ENCODE results near the gene CD8B2. TPM values are rescaled to one million over a fixed set of nuclear protein-coding genes. Genes with fewer than 3 reads are reported as not detected.

Gene CD8B2
- total and polyA plus RNA-seq, 9 of the 15 experiments (the other 6 are each of a cell fraction or from before 2014, with no cell fraction given) = 0.03 TPM; not detected in 8

DNA sequence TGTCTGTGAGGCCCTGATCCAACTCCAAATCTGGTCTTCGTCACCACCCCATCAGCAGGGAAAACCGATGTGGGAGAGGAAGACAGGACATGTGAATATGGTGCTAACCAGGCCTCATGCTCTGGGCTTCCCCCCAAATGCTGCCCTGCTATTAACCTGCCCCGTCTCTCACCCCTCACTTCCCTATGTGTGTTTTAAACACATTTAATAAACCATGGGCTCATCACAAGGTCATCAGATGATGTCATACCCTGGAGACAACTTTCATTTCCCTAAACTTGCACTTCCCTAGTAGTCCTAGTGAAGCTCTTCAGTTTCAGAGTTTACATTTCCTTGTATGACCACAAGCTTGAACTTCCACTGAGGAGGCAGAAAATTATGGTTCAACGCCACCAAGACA, 49.9 kb downstream of the CD8B2 start:
- H2AFZ ChIP-seq (ENCODE audit: low read depth, low read length) = no peak overlapping the region
- no peaks in the 10 kb centered on the region for H3K9me3 ChIP-seq (replicated peaks; ENCODE audit: control insufficient read depth, insufficient read depth, low read depth, low read length)
- peaks cover 0 to 29% of the 10 kb centered on the region in 2 experiments; a peak in 3 of 5 replicates for H3K27me3 ChIP-seq (ENCODE audit: control insufficient read depth in 2 of 2, insufficient read depth in 2 of 2, low read length in 2 of 2)
- no peak for DNase-seq (ENCODE audit: extremely low read depth in 1 of 4, low spot score in 3 of 4)
- no peaks in the 10 kb centered on the region for H3K4me1 ChIP-seq (replicated peaks in 1 of 2; ENCODE audit: control insufficient read depth in 2 of 2, insufficient read depth in 2 of 2, low read length in 2 of 2)
- no peak for ATAC-seq
- no peak overlapping the region for H3K27ac ChIP-seq (ENCODE audit: extremely low read depth, low read depth, low read length)
- TF ChIP-seq, protein P1, sequence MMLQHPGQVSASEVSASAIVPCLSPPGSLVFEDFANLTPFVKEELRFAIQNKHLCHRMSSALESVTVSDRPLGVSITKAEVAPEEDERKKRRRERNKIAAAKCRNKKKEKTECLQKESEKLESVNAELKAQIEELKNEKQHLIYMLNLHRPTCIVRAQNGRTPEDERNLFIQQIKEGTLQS (IDR thresholded peaks at IDR 0.05) = peak; percentile 35
- TF ChIP-seq, protein P1 (CRISPR knock-in tag; conservative IDR thresholded peaks at IDR 0.05) = no peak
- no peak for TF ChIP-seq HCFC1 (IDR thresholded peaks at IDR 0.05; ENCODE audit: low read depth, low read length)
- ChIA-PET POLR2A (no interaction called here), CTCF (ENCODE audit: low intra/inter-chr PET ratio) (no interaction called here)
- FAIRE-seq = no peak
- H3K9ac ChIP-seq (ENCODE audit: insufficient read depth in 1 of 2, low read depth in 2 of 2, low read length in 2 of 2) = no peak overlapping the region
- in situ Hi-C loops (cut with MboI) = no loop called here
- no peaks in the 10 kb centered on the region for H3K36me3 ChIP-seq (ENCODE audit: control insufficient read depth, insufficient read depth, low read length)
- H4K20me1 ChIP-seq (replicated peaks; ENCODE audit: control insufficient read depth, insufficient read depth, low read length) = no peaks in the 10 kb centered on the region
- no TSS peak for BruUV-seq (replicated peaks)
- no peak overlapping the region for H3K4me3 ChIP-seq
- no peaks in the 10 kb centered on the region for H3K9me1 ChIP-seq (ENCODE audit: control insufficient read depth, insufficient read depth, low read length)
- H3K4me2 ChIP-seq (ENCODE audit: insufficient read depth, low read length) = no peak overlapping the region
- intact Hi-C loops (cut with micrococcal nuclease) = no loop called here
- no peaks in the 10 kb centered on the region for H3K79me2 ChIP-seq (ENCODE audit: control insufficient read depth, insufficient read depth, low read length)
- 3% methylated on average over 4 of the region's 4 CpGs for WGBS (ENCODE audit: insufficient coverage, low coverage, missing lambda C conversion rate)

DNA sequence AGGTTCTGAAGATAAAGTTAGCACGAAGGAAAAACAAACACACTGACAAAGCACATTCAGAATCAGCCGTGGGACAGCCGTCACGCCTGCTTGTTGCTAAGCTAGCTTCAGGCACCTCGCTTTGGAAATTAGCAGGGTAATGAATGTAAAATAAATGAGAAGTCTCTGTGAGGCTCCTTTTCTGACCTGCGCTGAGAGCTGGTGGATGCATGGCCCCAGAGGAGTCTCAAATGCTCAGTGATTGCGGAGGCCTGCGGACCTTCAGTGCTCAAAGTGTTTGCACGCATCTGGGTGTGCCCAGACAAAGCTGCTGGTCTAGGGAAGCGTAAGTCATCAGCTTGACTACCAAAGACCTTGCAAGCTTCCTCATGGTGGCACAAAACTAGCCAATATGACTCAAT, 50.6 kb downstream of the CD8B2 start:
- no peak overlapping the region for H3K4me3 ChIP-seq
- ATAC-seq (no peak), DNase-seq (ENCODE audit: extremely low read depth in 1 of 4, low spot score in 3 of 4) (no peak), FAIRE-seq (no peak)
- intact Hi-C loops (cut with micrococcal nuclease) = no loop called here
- no peak overlapping the region for H2AFZ ChIP-seq (ENCODE audit: low read depth, low read length)
- H3K9me1 ChIP-seq (ENCODE audit: control insufficient read depth, insufficient read depth, low read length) = no peaks in the 10 kb centered on the region
- BruUV-seq (replicated peaks) = no TSS peak
- no peaks in the 10 kb centered on the region for H3K4me1 ChIP-seq (replicated peaks in 1 of 2; ENCODE audit: control insufficient read depth in 2 of 2, insufficient read depth in 2 of 2, low read length in 2 of 2)
- H3K79me2 ChIP-seq (ENCODE audit: control insufficient read depth, insufficient read depth, low read length) = no peaks in the 10 kb centered on the region
- WGBS (ENCODE audit: insufficient coverage, low coverage, missing lambda C conversion rate) = 2% methylated on average over 10 of the region's 10 CpGs
- H3K27ac ChIP-seq (ENCODE audit: extremely low read depth, low read depth, low read length) = no peak overlapping the region
- H3K36me3 ChIP-seq (ENCODE audit: control insufficient read depth, insufficient read depth, low read length) = no peaks in the 10 kb centered on the region
- no peak overlapping the region for H3K9ac ChIP-seq (ENCODE audit: insufficient read depth in 1 of 2, low read depth in 2 of 2, low read length in 2 of 2)
- H3K27me3 ChIP-seq (ENCODE audit: control insufficient read depth in 2 of 2, insufficient read depth in 2 of 2, low read length in 2 of 2) = peaks cover 0 to 30% of the 10 kb centered on the region in 2 experiments; a peak in 3 of 5 replicates
- H4K20me1 ChIP-seq (replicated peaks; ENCODE audit: control insufficient read depth, insufficient read depth, low read length) = no peaks in the 10 kb centered on the region
- no peaks in the 10 kb centered on the region for H3K9me3 ChIP-seq (replicated peaks; ENCODE audit: control insufficient read depth, insufficient read depth, low read depth, low read length)
- in situ Hi-C loops (cut with MboI) = no loop called here
- ChIA-PET CTCF (ENCODE audit: low intra/inter-chr PET ratio) (no interaction called here), POLR2A (interaction anchor here (0.7 kb wide), 1 partner anchor 9 kb away, joined by 3 read pairs; no protein-coding TSS in a partner anchor)
- no peak overlapping the region for H3K4me2 ChIP-seq (ENCODE audit: insufficient read depth, low read length)
- TF ChIP-seq, protein P2, sequence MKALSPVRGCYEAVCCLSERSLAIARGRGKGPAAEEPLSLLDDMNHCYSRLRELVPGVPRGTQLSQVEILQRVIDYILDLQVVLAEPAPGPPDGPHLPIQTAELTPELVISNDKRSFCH (CRISPR knock-in tag; IDR thresholded peaks at IDR 0.05) = no peak
- TF ChIP-seq, protein P2 (tag; IDR thresholded peaks at IDR 0.05) = no peak
- TF ChIP-seq, protein P3, sequence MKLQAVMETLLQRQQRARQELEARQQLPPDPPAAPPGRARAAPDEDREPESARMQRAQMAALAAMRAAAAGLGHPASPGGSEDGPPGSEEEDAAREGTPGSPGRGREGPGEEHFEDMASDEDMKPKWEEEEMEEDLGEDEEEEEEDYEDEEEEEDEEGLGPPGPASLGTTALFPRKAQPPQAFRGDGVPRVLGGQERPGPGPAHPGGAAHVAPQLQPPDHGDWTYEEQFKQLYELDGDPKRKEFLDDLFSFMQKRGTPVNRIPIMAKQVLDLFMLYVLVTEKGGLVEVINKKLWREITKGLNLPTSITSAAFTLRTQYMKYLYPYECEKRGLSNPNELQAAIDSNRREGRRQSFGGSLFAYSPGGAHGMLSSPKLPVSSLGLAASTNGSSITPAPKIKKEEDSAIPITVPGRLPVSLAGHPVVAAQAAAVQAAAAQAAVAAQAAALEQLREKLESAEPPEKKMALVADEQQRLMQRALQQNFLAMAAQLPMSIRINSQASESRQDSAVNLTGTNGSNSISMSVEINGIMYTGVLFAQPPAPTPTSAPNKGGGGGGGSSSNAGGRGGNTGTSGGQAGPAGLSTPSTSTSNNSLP (IDR thresholded peaks at IDR 0.05; ENCODE audit: borderline replicate concordance, low read depth, low read length) = no peak
- TF ChIP-seq DIDO1 (tag; IDR thresholded peaks at IDR 0.05; ENCODE audit: low read depth) (no peak), SREBF2 (CRISPR knock-in tag; IDR thresholded peaks at IDR 0.05) (no peak), ZNF75A (CRISPR knock-in tag; IDR thresholded peaks at IDR 0.05) (no peak), PPARD (CRISPR knock-in tag; IDR thresholded peaks at IDR 0.05) (no peak)
- TF ChIP-seq, protein P4, sequence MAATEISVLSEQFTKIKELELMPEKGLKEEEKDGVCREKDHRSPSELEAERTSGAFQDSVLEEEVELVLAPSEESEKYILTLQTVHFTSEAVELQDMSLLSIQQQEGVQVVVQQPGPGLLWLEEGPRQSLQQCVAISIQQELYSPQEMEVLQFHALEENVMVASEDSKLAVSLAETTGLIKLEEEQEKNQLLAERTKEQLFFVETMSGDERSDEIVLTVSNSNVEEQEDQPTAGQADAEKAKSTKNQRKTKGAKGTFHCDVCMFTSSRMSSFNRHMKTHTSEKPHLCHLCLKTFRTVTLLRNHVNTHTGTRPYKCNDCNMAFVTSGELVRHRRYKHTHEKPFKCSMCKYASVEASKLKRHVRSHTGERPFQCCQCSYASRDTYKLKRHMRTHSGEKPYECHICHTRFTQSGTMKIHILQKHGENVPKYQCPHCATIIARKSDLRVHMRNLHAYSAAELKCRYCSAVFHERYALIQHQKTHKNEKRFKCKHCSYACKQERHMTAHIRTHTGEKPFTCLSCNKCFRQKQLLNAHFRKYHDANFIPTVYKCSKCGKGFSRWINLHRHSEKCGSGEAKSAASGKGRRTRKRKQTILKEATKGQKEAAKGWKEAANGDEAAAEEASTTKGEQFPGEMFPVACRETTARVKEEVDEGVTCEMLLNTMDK (IDR thresholded peaks at IDR 0.05; ENCODE audit: borderline replicate concordance, insufficient read depth, low read depth, low read length, poor library complexity, severe bottlenecking) = no peak

All from K562 (cell line).